Lung (tissue), 13 donors: ENCODE results near the gene SKA2. TPM values are rescaled to one million over a fixed set of nuclear protein-coding genes. Genes with fewer than 3 reads are reported as not detected.

Source experiments
- ATAC-seq: fragments of 200-7000 bp; cut with Tn5 transposase; one replicate; pipeline ENCODE4 v1.9.1; 2020; ENCODE audit warnings: moderate number of reproducible peaks; ENCODE audit not compliant: insufficient read depth, low FRiP score
- DNase-seq, 3 donors: peaks; one replicate each; pipeline ENCODE4 v3.0.0-alpha.2; 2013 to 2017
- H3K27ac ChIP-seq, 2 donors: one replicate each; pipeline ENCODE4 v1.5.1; 2013; ENCODE audit warnings: mild to moderate bottlenecking in 2 of 2, moderate library complexity in 2 of 2, control low read depth in 1 of 2, inconsistent platforms in 1 of 2, low read depth in 1 of 2, low read length in 1 of 2
- H3K27me3 ChIP-seq, 3 donors: one replicate each; pipeline ENCODE4 v1.5.1; 2013; ENCODE audit warnings: low read length in 2 of 3; ENCODE audit not compliant: control insufficient read depth in 3 of 3, insufficient read depth in 3 of 3
- H3K36me3 ChIP-seq, 4 donors: one replicate each; pipeline ENCODE4 v1.5.1; 2013; ENCODE audit warnings: low read length in 4 of 4, mild to moderate bottlenecking in 1 of 4, moderate library complexity in 1 of 4; ENCODE audit not compliant: control insufficient read depth in 4 of 4, insufficient read depth in 4 of 4
- H3K4me1 ChIP-seq, 5 donors: one replicate each; pipeline ENCODE4 v1.5.1; 2013; ENCODE audit warnings: low read length in 5 of 5, mild to moderate bottlenecking in 2 of 5, moderate library complexity in 1 of 5; ENCODE audit not compliant: control insufficient read depth in 5 of 5, insufficient read depth in 5 of 5
- H3K4me3 ChIP-seq: one replicate; pipeline ENCODE4 v1.5.1; 2013; ENCODE audit warnings: mild to moderate bottlenecking, control low read depth, moderate library complexity
- H3K9ac ChIP-seq, 2 donors: one replicate each; pipeline ENCODE4 v1.5.1; 2013; ENCODE audit warnings: low read length in 2 of 2, control low read depth in 1 of 2; ENCODE audit not compliant: insufficient read depth in 1 of 2
- H3K9me3 ChIP-seq, 4 donors: one replicate each; pipeline ENCODE4 v1.5.1; 2013; ENCODE audit warnings: low read length in 3 of 4, mild to moderate bottlenecking in 1 of 4, moderate library complexity in 1 of 4; ENCODE audit not compliant: control insufficient read depth in 4 of 4, insufficient read depth in 3 of 4
- WGBS, 2 donors: extraction: QIAGEN DNeasy Blood & Tissue Kit; methylation state at CpG; one replicate each; pipeline ENCODE4 v1.1.7; 2013; 5-methylcytosine and 5-hydroxymethylcytosine counted together
- polyA plus RNA-seq, 2 donors: library from polyadenylated mRNA; stranded (reverse); fragments of 200-250 nt; gene quantifications; one replicate each; pipeline ENCODE4 v1.2.1, GENCODE V29; 2013
- small RNA-seq: library from RNA; depleted of rRNA; stranded (forward); fragments of <200 nt; gene quantifications from one replicate; pipeline ENCODE3, GENCODE V24; 2014; ENCODE audit warnings: low replicate concordance
- total RNA-seq, 2 donors: library from RNA; depleted of rRNA in 1 of 2; stranded (reverse); fragments of >200 nt in 1 of 2; gene quantifications; one replicate each; pipeline ENCODE4 v1.2.1, GENCODE V29; 2014 to 2021
- TF ChIP-seq, protein P1 (sequence below): IDR thresholded peaks from 2 replicates; pipeline ENCODE4 v1.5.1; 2012; ENCODE audit warnings: mild to moderate bottlenecking; ENCODE audit errors: control extremely low read depth, extremely low read depth
- donor health status: control.
- donor health status: control.
- donor health status: Bipolar disorder and iron deficiency.
- donor health status: healthy.
- donor health status: DM: yes; HTN: yes; CAD: no.

The SKA2 gene
- total and polyA plus RNA-seq, 4 donors, result 20.0 to 46.7 (median 29.0) TPM

DNA sequence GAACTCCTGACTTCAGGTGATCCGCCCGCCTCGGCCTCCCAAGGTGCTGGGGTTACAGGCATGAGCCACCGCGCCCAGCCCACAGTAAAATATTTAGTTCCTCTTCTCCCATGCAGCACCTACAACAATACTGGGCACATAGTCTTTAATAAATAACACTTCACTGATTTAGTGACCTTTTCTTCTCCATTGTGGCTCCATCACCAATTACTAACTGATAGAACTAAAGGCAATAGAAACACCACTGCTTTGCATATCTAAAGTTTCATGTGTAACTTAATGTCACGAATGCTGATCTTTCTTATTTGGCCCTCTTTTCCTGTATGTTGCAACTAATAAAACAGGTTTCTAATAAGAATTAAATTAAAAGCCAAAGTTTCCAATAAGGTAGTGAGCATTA is 87.2 kb downstream of the SKA2 start:
- Histone ChIP-seq H3K9me3 (no peaks in the 10 kb centered on the region), H3K27ac (no peak overlapping the region), H3K27me3 (no peaks in the 10 kb centered on the region), H3K36me3 (peaks cover 11 to 25% (median 14%) of the 10 kb centered on the region in 4 donors), H3K4me3 (no peak overlapping the region), H3K9ac (no peak overlapping the region), H3K4me1 (no peaks in the 10 kb centered on the region)
- no peak for DNase-seq
- 96 to 97% methylated on average over 6 of the region's 6 CpGs for WGBS, 2 donors
- ATAC-seq, result no peak
- TF ChIP-seq, protein P1, sequence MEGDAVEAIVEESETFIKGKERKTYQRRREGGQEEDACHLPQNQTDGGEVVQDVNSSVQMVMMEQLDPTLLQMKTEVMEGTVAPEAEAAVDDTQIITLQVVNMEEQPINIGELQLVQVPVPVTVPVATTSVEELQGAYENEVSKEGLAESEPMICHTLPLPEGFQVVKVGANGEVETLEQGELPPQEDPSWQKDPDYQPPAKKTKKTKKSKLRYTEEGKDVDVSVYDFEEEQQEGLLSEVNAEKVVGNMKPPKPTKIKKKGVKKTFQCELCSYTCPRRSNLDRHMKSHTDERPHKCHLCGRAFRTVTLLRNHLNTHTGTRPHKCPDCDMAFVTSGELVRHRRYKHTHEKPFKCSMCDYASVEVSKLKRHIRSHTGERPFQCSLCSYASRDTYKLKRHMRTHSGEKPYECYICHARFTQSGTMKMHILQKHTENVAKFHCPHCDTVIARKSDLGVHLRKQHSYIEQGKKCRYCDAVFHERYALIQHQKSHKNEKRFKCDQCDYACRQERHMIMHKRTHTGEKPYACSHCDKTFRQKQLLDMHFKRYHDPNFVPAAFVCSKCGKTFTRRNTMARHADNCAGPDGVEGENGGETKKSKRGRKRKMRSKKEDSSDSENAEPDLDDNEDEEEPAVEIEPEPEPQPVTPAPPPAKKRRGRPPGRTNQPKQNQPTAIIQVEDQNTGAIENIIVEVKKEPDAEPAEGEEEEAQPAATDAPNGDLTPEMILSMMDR, result no peak

DNA sequence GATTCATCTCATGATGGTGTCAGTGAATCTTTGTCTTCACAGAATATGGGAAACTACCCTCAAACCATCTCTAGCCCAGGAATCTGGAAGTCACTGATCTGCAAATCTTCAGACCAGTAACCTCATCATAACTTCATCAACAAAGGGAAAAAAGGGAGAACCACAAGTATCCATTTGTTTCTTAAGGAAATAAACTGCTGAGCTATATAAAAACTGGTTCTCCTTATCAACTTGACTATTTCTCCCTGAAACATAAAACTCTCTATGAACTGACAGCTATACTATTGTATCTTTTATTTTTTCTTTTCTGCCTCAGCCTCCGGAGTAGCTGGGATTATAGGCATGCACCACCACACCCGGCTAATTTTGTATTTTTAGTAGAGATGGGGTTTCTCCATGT is 87.6 kb downstream of the SKA2 start:
- no peaks in the 10 kb centered on the region for H3K27me3 ChIP-seq
- peaks cover 11 to 25% (median 14%) of the 10 kb centered on the region in 4 donors for H3K36me3 ChIP-seq
- no peaks in the 10 kb centered on the region for H3K9me3 ChIP-seq
- no peak overlapping the region for H3K27ac ChIP-seq
- DNase-seq (no peak), ATAC-seq (no peak)
- H3K4me1 ChIP-seq, result no peaks in the 10 kb centered on the region
- H3K4me3 ChIP-seq, result no peak overlapping the region
- WGBS, 2 donors, result 93 to 98% methylated on average over 2 of the region's 2 CpGs
- TF ChIP-seq, protein P1, result no peak
- no peak overlapping the region for H3K9ac ChIP-seq

DNA sequence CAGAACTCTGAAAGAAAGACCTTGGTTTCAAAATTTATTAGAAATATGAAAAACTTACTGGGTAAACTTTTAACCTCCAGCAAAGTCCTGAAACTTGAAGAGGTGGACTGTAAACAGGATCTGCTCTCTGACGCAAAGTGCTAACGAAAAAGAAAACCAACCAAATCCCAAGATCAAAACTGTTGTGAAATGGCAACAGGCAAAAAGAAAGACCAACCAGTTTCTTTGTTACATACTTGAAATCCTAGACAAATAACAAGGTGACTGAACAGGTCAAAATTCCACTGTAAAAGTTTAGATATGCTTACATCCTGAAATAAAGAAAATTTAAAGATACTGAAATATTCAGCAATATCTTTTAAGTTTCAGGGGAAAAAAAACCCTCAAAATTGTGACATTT is 92.5 kb downstream of the SKA2 start:
- ATAC-seq (no peak), DNase-seq (no peak)
- Histone ChIP-seq H3K4me1 (no peaks in the 10 kb centered on the region), H3K27ac (no peak overlapping the region), H3K27me3 (no peaks in the 10 kb centered on the region), H3K4me3 (no peak overlapping the region), H3K36me3 (peaks cover 8 to 18% (median 10%) of the 10 kb centered on the region in 4 donors), H3K9me3 (no peaks in the 10 kb centered on the region), H3K9ac (no peak overlapping the region)
- 75 to 84% methylated on average over 2 of the region's 2 CpGs for WGBS, 2 donors
- TF ChIP-seq, protein P1, result no peak

Small RNAs within 50 kb of the gene (small RNA-seq; reads per million reads assigned to genes)
- gene MIR301A (8.3 reads per million, percentile 96 among the genes with 10 or more reads in this experiment), gene MIR454 (78.9 reads per million, percentile 98 among the genes with 10 or more reads in this experiment), gene RNU2-58P (0.69 reads per million, percentile 73 among the genes with 10 or more reads in this experiment)

Other genes starting within 250 kb of the SKA2 start
- 10 to 100 TPM; 24.2 to 39.0 TPM for gene TRIM37, start 48.3 kb downstream of the SKA2 start, total RNA-seq
- 1 to 10 TPM; 9.1 to 9.4 TPM for gene TRIM37, start 48.3 kb downstream of the SKA2 start, polyA plus RNA-seq
- 1 to 10 TPM; 2.5 to 4.2 TPM for gene PRR11, start 560 bp upstream of the SKA2 start, total RNA-seq
- gene PRR11, start 560 bp upstream of the SKA2 start, polyA plus RNA-seq, result 1 to 10 TPM in 1 of 2 donors, under 1 TPM in 1; 0.63 to 1.6 TPM
- gene SMG8, start 54.8 kb upstream of the SKA2 start, total RNA-seq, result 10 to 100 TPM; 11.3 to 17.3 TPM
- 1 to 10 TPM; 3.1 to 8.2 TPM for gene SMG8, start 54.8 kb upstream of the SKA2 start, polyA plus RNA-seq
- gene GDPD1, start 65.3 kb upstream of the SKA2 start, total RNA-seq, result 1 to 10 TPM; 2.8 to 8.7 TPM
- 1 to 10 TPM; 1.2 to 1.5 TPM for gene GDPD1, start 65.3 kb upstream of the SKA2 start, polyA plus RNA-seq
- gene YPEL2, start 176.5 kb upstream of the SKA2 start, total RNA-seq, result 10 to 100 TPM; 14.3 to 47.0 TPM
- 1 to 10 TPM; 7.8 to 8.5 TPM for gene YPEL2, start 176.5 kb upstream of the SKA2 start, polyA plus RNA-seq